K562 (cell line): Measurements from ENCODE around the gene ACY1.

ENCODE experiments used
- CBX1 ChIP-seq: sonication (generic); IDR thresholded peaks from 2 replicates; pipeline ENCODE4 v1.6.1; 2016; ENCODE audit warnings: antibody characterized with exemption, low read depth, mild to moderate bottlenecking
- EZH2 ChIP-seq: IDR thresholded peaks from 2 replicates; pipeline ENCODE4 v1.6.1; 2012; ENCODE audit warnings: low read depth, mild to moderate bottlenecking, inconsistent platforms, low read length, borderline replicate concordance
- JUND ChIP-seq, 2 experiments: IDR thresholded peaks; 2 replicates in 1 of 2; 3 replicates in 1 of 2; pipeline ENCODE4 v1.6.1; 2011; ENCODE audit warnings: borderline replicate concordance in 2 of 2, low read depth in 2 of 2, low read length in 2 of 2, improper control_type of control experiment in 1 of 2, missing biosample characterization in 1 of 2, missing genetic modification characterization in 1 of 2, missing genetic modification reagents in 1 of 2
- MYBL2 ChIP-seq, 2 experiments: fragments of 450-650 bp in 1 of 2; sonication (generic) in 1 of 2; formaldehyde crosslinking in 1 of 2; IDR thresholded peaks; 2 replicates each; pipeline versions ENCODE4 v1.6.1 to v1.8.1; 2017 to 2022; ENCODE audit warnings: borderline replicate concordance in 1 of 2, inconsistent platforms in 1 of 2, low read depth in 1 of 2, mild to moderate bottlenecking in 1 of 2, missing genetic modification reagents in 1 of 2, moderate library complexity in 1 of 2
- NRF1 ChIP-seq, 2 experiments: fragments of 450-650 bp; IDR thresholded peaks in 1 of 2; conservative IDR thresholded peaks in 1 of 2; 2 replicates each; pipeline ENCODE4 v1.6.1; 2014; ENCODE audit warnings: mild to moderate bottlenecking in 2 of 2
- RAD21 ChIP-seq, 2 experiments: fragments of 250-450 bp in 1 of 2; fragments of 450-650 bp in 1 of 2; sonication (Bioruptor Pico) in 1 of 2; formaldehyde crosslinking in 1 of 2; IDR thresholded peaks in 1 of 2; conservative IDR thresholded peaks in 1 of 2; 2 replicates each; pipeline versions ENCODE4 v1.4.0 to v1.8.0; 2020 to 2022; ENCODE audit warnings: mild to moderate bottlenecking in 2 of 2, moderate library complexity in 1 of 2
- TEAD2 ChIP-seq: fragments of 450-650 bp; IDR thresholded peaks from 2 replicates; pipeline ENCODE4 v1.6.1; 2016; ENCODE audit warnings: missing genetic modification characterization, control low read depth, missing compliant biosample characterization
- TOE1 ChIP-seq, 2 experiments: fragments of 450-650 bp in 1 of 2; sonication (generic) in 1 of 2; formaldehyde crosslinking in 1 of 2; IDR thresholded peaks; 2 replicates each; pipeline versions ENCODE4 v1.7.1 to v1.8.0; 2016 to 2022; ENCODE audit warnings: borderline replicate concordance in 2 of 2, mild to moderate bottlenecking in 2 of 2, antibody characterized with exemption in 1 of 2, inconsistent platforms in 1 of 2, low read depth in 1 of 2, missing genetic modification reagents in 1 of 2, moderate library complexity in 1 of 2
- TF ChIP-seq, protein P1 (sequence below): fragments of 250-450 bp; sonication (Bioruptor Pico); IDR thresholded peaks from 2 replicates; pipeline ENCODE4 v1.5.0; 2020; ENCODE audit warnings: mild to moderate bottlenecking, borderline replicate concordance
- TF ChIP-seq, protein P2 (sequence below): fragments of 450-650 bp; IDR thresholded peaks from one replicate; pipeline ENCODE4 v1.6.1; 2018; ENCODE audit warnings: mild to moderate bottlenecking, moderate library complexity; ENCODE audit not compliant: partially characterized antibody
- TF ChIP-seq, protein P3 (sequence below): IDR thresholded peaks from 2 replicates; pipeline ENCODE4 v1.6.1; 2011; ENCODE audit not compliant: insufficient read length; ENCODE audit errors: extremely low read depth

DNA sequence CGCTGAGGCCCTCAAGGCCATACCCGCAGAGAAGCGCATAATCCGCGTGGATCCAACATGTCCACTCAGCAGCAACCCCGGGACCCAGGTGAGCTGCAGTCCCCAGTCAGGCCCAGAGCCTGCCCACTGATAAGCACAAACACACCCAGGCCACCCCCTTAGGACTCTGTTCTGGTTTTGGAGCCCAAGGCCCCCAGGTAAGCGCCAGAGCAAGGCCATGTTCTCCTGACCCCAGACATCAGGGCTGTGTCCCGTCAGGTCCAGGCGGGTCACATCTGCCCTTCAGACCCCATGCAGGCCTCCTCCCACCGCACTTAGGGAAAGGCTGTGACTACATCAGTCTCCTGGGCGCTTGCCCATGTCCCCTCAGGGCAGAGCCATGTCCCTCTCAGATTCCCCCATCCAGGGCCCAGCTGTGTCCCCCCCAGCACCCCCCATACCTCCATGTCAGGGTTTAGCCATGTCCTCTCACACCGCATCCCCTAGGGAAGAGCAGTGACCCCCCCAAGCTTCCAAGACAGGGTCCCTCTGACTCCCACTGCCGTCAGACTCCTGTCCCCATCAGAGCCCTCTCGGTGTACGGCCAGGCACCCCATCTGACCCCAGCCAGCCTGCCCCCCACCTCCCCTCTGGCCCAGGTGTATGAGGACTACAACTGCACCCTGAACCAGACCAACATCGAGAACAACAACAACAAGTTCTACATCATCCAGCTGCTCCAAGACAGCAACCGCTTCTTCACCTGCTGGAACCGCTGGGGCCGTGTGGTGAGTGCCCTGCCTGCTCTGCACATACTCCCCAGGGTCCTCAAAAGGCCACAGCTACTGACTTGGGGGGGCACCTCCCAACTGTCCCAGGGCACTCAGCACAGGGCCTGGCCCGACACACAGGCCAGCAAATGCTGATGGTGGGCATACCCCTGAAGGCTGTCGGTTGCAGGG lies 39.6 kb upstream of the ACY1 start:
- TF ChIP-seq EZH2 (no peak), TEAD2 (no peak), NRF1 (conservative IDR thresholded peaks at IDR 0.05 in 1 of 2, IDR thresholded peaks at IDR 0.05 in 1 of 2) (no peak), JUND (IDR thresholded peaks at IDR 0.05; ENCODE audit: borderline replicate concordance, low read depth, low read length) (no peak), JUND (tag; IDR thresholded peaks at IDR 0.05; ENCODE audit: borderline replicate concordance, low read depth, low read length) (no peak), RAD21 (CRISPR knock-in tag; conservative IDR thresholded peaks at IDR 0.05 in 1 of 2, IDR thresholded peaks at IDR 0.05 in 1 of 2) (no peak), CBX1 (no peak), MYBL2 (IDR thresholded peaks at IDR 0.05; ENCODE audit: low read depth) (no peak), MYBL2 (CRISPR knock-in tag; IDR thresholded peaks at IDR 0.05; ENCODE audit: borderline replicate concordance) (no peak), TOE1 (IDR thresholded peaks at IDR 0.05; ENCODE audit: borderline replicate concordance) (no peak), TOE1 (CRISPR knock-in tag; IDR thresholded peaks at IDR 0.05; ENCODE audit: borderline replicate concordance, low read depth) (no peak)
- TF ChIP-seq, protein P1, sequence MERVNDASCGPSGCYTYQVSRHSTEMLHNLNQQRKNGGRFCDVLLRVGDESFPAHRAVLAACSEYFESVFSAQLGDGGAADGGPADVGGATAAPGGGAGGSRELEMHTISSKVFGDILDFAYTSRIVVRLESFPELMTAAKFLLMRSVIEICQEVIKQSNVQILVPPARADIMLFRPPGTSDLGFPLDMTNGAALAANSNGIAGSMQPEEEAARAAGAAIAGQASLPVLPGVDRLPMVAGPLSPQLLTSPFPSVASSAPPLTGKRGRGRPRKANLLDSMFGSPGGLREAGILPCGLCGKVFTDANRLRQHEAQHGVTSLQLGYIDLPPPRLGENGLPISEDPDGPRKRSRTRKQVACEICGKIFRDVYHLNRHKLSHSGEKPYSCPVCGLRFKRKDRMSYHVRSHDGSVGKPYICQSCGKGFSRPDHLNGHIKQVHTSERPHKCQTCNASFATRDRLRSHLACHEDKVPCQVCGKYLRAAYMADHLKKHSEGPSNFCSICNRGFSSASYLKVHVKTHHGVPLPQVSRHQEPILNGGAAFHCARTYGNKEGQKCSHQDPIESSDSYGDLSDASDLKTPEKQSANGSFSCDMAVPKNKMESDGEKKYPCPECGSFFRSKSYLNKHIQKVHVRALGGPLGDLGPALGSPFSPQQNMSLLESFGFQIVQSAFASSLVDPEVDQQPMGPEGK = no peak
- TF ChIP-seq, protein P2, sequence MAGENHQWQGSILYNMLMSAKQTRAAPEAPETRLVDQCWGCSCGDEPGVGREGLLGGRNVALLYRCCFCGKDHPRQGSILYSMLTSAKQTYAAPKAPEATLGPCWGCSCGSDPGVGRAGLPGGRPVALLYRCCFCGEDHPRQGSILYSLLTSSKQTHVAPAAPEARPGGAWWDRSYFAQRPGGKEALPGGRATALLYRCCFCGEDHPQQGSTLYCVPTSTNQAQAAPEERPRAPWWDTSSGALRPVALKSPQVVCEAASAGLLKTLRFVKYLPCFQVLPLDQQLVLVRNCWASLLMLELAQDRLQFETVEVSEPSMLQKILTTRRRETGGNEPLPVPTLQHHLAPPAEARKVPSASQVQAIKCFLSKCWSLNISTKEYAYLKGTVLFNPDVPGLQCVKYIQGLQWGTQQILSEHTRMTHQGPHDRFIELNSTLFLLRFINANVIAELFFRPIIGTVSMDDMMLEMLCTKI = no peak
- TF ChIP-seq, protein P3, sequence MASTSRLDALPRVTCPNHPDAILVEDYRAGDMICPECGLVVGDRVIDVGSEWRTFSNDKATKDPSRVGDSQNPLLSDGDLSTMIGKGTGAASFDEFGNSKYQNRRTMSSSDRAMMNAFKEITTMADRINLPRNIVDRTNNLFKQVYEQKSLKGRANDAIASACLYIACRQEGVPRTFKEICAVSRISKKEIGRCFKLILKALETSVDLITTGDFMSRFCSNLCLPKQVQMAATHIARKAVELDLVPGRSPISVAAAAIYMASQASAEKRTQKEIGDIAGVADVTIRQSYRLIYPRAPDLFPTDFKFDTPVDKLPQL = no peak
